Adrenal gland (tissue), 12 donors: ENCODE results near the gene FOSB. TPM values are rescaled to one million over a fixed set of nuclear protein-coding genes. Genes with fewer than 3 reads are reported as not detected.

Experiments used
- DNase-seq, 7 donors: peaks; one replicate each; pipeline ENCODE4 v3.0.0-alpha.2; 2019 to 2020
- H3K27ac ChIP-seq, 5 donors: fragments of 200-600 bp; sonication (generic) in 4 of 5; 1 replicate in 3 of 5; 2 replicates in 2 of 5; pipeline versions ENCODE4 v1.5.1 to v1.8.0; 2016 to 2020; ENCODE audit warnings: mild to moderate bottlenecking in 1 of 5
- H3K27me3 ChIP-seq: fragments of 200-600 bp; 2 replicates; pipeline ENCODE4 v1.8.0; 2021
- H3K36me3 ChIP-seq, 2 donors: fragments of 200-600 bp; replicated peaks in 1 of 2; 1 replicate in 1 of 2; 2 replicates in 1 of 2; pipeline versions ENCODE4 v1.5.1 to v1.8.0; 2018 to 2022
- H3K4me1 ChIP-seq, 2 donors: fragments of 200-600 bp; replicated peaks in 1 of 2; 1 replicate in 1 of 2; 2 replicates in 1 of 2; pipeline versions ENCODE4 v1.5.1 to v1.8.0; 2018 to 2021
- H3K4me3 ChIP-seq, 4 donors: fragments of 200-600 bp; sonication (generic) in 3 of 4; one replicate each; pipeline ENCODE4 v1.5.1; 2016 to 2018
- H3K9me3 ChIP-seq, 3 donors: fragments of 200-600 bp; sonication (generic) in 1 of 3; replicated peaks in 1 of 3; 1 replicate in 2 of 3; 2 replicates in 1 of 3; pipeline versions ENCODE4 v1.5.1 to v1.8.0; 2016 to 2021
- POLR2A ChIP-seq, 2 donors: fragments of 450-650 bp; IDR thresholded peaks; one replicate each; pipeline ENCODE4 v1.6.1; 2017; ENCODE audit warnings: antibody characterized with exemption in 2 of 2, mild to moderate bottlenecking in 2 of 2, moderate library complexity in 1 of 2
- WGBS, 4 donors: extraction: QIAGEN DNeasy Blood & Tissue Kit in 2 of 4; methylation state at CpG; one replicate each; pipeline versions ENCODE4 v1.1.5 to v1.1.7; 2013 to 2017; 5-methylcytosine and 5-hydroxymethylcytosine counted together
- intact Hi-C, 2 donors: fragments of 100-400 bp; cut with DNase I; formaldehyde crosslinking; loops; one replicate each; pipeline versions ENCODE4 v1.14.1 to v1.15.0; 2022 to 2023
- polyA plus RNA-seq, 3 donors: library from polyadenylated mRNA; stranded (reverse); fragments of 200-250 nt in 2 of 3; fragments of 350-450 nt in 1 of 3; fragmentation: Illumina TruSeq in 1 of 3; extraction: RNeasy Lipid Tissue Mini Kit (QIAGEN cat#74804) in 1 of 3; gene quantifications; one replicate each; pipeline ENCODE4 v1.2.3, GENCODE V29; 2013 to 2014
- total RNA-seq, 9 donors: library from RNA; depleted of rRNA in 4 of 9; stranded (reverse); fragments of >200 nt in 4 of 9; fragments of 120-200 nt in 1 of 9; fragmentation: NEBNext Ultra II Directional in 1 of 9; extraction: Animal tissue kit (Norgen Biotek cat#: 25700) in 1 of 9; gene quantifications; one replicate each; pipeline versions ENCODE4 v1.1.0 to v1.2.4, GENCODE V29; 2013 to 2023
- TF ChIP-seq, protein P1 (sequence below), 6 experiments: fragments of 450-650 bp in 4 of 6; fragments of 200-600 bp in 2 of 6; sonication (generic) in 1 of 6; IDR thresholded peaks; 1 replicate in 5 of 6; 2 replicates in 1 of 6; pipeline versions ENCODE4 v1.5.1 to v1.8.0; 2016 to 2021; ENCODE audit warnings: antibody characterized with exemption in 6 of 6, mild to moderate bottlenecking in 2 of 6, moderate library complexity in 1 of 6
- donor health status: healthy with polysubstance abuse.
- donor health status: Bipolar disorder and iron deficiency.
- donor health status: DM: yes; HTN: yes; CAD: no.
- donor health status: DM: no; HTN: no; CAD: no.
- donor health status: DM: no; HTN: no; CAD: no.
- donor health status: DM: yes; HTN: yes; CAD: no.

Gene FOSB
- total and polyA plus RNA-seq, 12 donors = 0.95 to 21.7 (median 3.6) TPM

DNA sequence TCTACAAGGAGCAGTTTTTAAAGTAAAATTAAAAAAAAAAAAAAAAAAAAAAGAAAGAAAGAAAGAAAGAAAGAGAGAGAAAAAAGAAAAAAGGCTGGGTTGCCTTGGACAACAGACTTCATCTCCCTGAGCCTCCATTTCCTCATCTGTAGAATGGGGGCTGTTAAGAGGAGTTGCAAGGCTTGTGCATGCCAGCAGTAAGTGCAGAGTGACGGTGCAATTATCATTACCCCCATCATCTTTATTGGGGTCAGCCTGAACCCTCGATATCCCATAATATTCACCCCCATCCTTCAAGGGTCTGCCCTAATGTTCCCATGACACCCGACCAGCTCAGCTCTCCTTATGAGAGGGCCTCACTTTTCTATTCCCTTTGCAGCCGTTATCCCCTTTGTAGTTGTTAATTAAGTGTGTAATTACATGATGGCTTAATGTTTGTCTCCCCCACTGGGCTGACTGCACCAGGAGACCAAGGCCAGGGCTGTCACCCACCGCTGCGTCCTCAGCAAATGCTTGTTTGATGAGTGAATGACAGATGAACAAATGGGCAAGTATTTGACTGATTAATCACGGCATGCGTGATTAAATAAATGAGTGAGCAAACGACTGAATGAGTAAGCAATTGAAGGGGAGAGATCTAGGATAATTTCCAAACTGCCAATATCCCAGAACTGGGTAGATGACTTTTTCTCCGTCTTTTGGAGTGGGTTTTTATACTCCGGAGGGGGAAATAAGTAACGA is 10.1 kb downstream of the FOSB start:
- peaks cover 5% of the 10 kb centered on the region for H3K27me3 ChIP-seq
- intact Hi-C loops = loop anchor here (2.0 to 5.0 kb wide), 2 partner anchors 36 to 39 kb away; no protein-coding TSS in a partner anchor
- DNase-seq = no peak
- no peaks in the 10 kb centered on the region for H3K36me3 ChIP-seq
- peak overlapping the region in 3 of 5 donors; percentile 91 to 95 (median 94) for H3K27ac ChIP-seq
- no peak for TF ChIP-seq POLR2A (IDR thresholded peaks at IDR 0.05)
- TF ChIP-seq, protein P1, sequence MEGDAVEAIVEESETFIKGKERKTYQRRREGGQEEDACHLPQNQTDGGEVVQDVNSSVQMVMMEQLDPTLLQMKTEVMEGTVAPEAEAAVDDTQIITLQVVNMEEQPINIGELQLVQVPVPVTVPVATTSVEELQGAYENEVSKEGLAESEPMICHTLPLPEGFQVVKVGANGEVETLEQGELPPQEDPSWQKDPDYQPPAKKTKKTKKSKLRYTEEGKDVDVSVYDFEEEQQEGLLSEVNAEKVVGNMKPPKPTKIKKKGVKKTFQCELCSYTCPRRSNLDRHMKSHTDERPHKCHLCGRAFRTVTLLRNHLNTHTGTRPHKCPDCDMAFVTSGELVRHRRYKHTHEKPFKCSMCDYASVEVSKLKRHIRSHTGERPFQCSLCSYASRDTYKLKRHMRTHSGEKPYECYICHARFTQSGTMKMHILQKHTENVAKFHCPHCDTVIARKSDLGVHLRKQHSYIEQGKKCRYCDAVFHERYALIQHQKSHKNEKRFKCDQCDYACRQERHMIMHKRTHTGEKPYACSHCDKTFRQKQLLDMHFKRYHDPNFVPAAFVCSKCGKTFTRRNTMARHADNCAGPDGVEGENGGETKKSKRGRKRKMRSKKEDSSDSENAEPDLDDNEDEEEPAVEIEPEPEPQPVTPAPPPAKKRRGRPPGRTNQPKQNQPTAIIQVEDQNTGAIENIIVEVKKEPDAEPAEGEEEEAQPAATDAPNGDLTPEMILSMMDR (IDR thresholded peaks at IDR 0.05) = no peak
- H3K4me1 ChIP-seq = peaks cover 0 to 6% of the 10 kb centered on the region in 2 donors
- peak overlapping the region in 1 of 4 donors; percentile 58 for H3K4me3 ChIP-seq
- no peaks in the 10 kb centered on the region for H3K9me3 ChIP-seq
- WGBS, 4 donors = 5 to 10% (median 9%) methylated on average over 12 of the region's 12 CpGs

DNA sequence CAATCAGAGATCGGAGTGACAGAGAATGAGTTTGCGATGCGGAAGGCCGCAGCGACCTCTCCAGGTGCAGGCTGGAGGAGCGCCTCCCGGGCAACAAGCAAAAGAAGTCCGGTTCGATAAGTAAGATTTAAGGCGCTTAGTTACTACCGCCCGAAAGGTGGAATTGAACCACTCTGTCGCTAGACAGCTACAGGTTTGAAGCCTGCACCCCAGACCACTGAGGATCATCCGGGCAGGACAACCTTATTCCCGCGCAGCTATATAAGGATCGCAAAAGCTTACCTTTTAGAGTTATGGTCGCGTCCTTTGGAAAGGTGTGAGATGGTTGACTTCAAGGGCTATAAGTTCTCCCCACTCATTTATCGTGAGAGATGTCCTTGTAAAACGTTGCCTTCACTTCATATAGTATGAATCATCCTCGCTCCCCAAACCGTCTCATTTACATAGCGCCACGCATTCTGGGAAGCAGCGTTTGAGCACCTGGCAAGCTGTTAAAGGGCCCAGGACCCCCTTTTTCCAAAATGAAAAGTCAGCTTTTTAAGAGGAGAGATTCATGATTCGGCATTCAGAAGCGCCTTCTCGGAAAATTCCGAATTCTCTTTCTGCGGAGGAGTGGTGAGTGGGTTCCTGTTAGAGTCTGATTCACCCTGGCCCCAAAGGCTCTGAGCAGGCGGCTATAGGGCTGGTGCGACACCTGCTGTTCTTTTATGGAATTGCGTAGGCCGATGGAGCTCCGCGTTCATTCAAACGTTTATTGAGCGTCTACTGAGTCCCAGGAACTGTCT is 10.8 kb downstream of the FOSB start:
- peak; percentile 25 to 62 for TF ChIP-seq POLR2A (IDR thresholded peaks at IDR 0.05)
- TF ChIP-seq, protein P1 (IDR thresholded peaks at IDR 0.05) = peak; percentile 94 to 99 (median 98)
- H3K36me3 ChIP-seq = no peaks in the 10 kb centered on the region
- peak overlapping the region in 3 of 4 donors; percentile 36 to 60 (median 58) for H3K4me3 ChIP-seq
- intact Hi-C loops = loop anchor here in 1 of 2 donors (5.0 kb wide), 1 partner anchor 36 kb away; no protein-coding TSS in a partner anchor
- H3K27me3 ChIP-seq = peaks cover 4% of the 10 kb centered on the region
- H3K4me1 ChIP-seq = peaks cover 0 to 6% of the 10 kb centered on the region in 2 donors
- no peaks in the 10 kb centered on the region for H3K9me3 ChIP-seq
- H3K27ac ChIP-seq = peak overlapping the region; percentile 86 to 95 (median 92)
- WGBS, 4 donors = 0 to 1% (median 0%) methylated on average over 39 of the region's 39 CpGs
- peak; percentile 85 to 95 (median 87) for DNase-seq

DNA sequence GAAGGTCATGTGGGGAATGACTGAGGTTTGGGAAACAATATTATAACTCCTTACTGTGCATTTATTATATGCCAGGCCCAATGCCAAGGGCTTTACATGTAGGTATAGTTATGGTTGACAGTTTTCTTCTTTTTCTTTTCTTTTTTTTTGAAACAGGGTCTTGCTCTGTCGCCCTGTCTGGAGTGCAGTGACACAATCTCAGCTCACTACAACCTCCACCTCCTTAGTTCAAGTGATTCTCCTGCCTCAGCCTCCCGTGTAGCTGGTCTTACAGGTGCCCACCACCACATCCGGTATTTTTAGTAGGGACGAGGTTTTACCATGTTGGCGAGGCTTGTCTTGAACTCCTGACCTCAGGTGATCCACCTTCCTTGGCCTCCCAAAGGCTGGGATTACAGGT is 15.2 kb downstream of the FOSB start:
- intact Hi-C loops = no loop called here
- Histone ChIP-seq H3K27me3 (no peaks in the 10 kb centered on the region), H3K9me3 (no peaks in the 10 kb centered on the region), H3K4me1 (peaks cover 0 to 3% of the 10 kb centered on the region in 2 donors), H3K27ac (no peak overlapping the region), H3K36me3 (no peaks in the 10 kb centered on the region), H3K4me3 (no peak overlapping the region)
- WGBS, 4 donors = 75 to 86% (median 84%) methylated on average over 5 of the region's 5 CpGs
- TF ChIP-seq, protein P1 (IDR thresholded peaks at IDR 0.05) = no peak
- no peak for TF ChIP-seq POLR2A (IDR thresholded peaks at IDR 0.05)
- DNase-seq = no peak

DNA sequence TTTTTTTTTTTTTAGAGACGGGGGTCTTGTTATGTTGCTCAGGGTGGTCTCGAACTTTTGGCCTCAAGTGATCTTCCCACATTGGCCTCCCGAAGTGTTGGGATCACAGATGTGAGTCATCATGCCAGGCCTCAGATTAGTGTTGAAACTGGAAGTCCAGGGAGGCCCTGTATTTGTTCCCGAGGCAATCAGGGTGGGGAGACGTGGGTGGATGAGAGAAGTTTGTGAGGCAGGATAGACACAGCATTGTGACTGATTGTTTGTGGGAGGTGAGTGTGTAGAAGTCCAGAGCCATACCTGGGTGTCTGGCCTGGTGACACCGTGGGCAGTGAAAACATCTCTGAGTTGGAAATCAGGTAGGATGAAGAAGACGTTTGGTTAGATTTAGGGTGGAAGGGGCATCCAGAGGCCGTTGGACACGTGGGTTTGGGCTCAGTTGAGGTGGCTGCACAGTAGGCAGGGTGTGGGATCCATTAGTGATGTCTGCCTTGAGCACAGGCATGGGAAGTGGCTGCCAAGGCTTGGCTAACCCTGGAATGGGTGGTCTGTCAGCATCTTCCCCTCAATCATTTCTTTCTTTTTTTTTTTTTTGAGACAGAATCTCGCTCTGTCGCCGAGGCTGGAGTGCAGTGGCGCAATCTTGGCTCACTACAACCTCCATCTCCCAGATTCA is 16.6 kb downstream of the FOSB start:
- intact Hi-C loops = no loop called here
- 69 to 70% (median 70%) methylated on average over 13 of the region's 13 CpGs for WGBS, 4 donors
- no peak overlapping the region for H3K27ac ChIP-seq

More for the DNA sequence above, 16.6 kb downstream of the FOSB start:
- Histone ChIP-seq H3K4me3 (no peak overlapping the region), H3K27me3 (no peaks in the 10 kb centered on the region), H3K4me1 (no peaks in the 10 kb centered on the region), H3K36me3 (no peaks in the 10 kb centered on the region), H3K9me3 (no peaks in the 10 kb centered on the region)
- TF ChIP-seq POLR2A (IDR thresholded peaks at IDR 0.05) = no peak
- TF ChIP-seq, protein P1 (IDR thresholded peaks at IDR 0.05) = no peak
- DNase-seq = no peak
